ENCODE data around the gene PHLDA1.

DNA sequence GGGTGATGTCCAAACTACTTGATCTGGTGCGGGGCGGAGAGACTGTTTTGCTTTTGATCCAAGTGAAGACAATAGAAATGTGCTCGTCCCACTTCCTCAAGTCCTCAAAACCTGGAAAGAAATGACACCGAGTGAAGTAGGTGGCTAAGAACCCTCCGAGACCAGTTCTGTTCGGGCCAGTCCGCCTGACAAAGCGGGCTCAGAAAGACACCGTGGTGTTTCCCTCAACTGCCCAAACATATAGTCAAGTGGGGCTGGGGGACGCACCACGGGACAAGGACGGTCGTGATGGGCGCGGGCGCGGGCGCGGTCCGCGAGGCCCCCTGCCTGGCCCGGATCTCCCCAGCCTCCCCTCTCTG lies 1.6 kb downstream of the PHLDA1 start:
- TF ChIP-seq, protein P1, sequence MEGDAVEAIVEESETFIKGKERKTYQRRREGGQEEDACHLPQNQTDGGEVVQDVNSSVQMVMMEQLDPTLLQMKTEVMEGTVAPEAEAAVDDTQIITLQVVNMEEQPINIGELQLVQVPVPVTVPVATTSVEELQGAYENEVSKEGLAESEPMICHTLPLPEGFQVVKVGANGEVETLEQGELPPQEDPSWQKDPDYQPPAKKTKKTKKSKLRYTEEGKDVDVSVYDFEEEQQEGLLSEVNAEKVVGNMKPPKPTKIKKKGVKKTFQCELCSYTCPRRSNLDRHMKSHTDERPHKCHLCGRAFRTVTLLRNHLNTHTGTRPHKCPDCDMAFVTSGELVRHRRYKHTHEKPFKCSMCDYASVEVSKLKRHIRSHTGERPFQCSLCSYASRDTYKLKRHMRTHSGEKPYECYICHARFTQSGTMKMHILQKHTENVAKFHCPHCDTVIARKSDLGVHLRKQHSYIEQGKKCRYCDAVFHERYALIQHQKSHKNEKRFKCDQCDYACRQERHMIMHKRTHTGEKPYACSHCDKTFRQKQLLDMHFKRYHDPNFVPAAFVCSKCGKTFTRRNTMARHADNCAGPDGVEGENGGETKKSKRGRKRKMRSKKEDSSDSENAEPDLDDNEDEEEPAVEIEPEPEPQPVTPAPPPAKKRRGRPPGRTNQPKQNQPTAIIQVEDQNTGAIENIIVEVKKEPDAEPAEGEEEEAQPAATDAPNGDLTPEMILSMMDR (conservative IDR thresholded peaks at IDR 0.05): no peak
- TF ChIP-seq ZFX (IDR thresholded peaks at IDR 0.05): no peak
